Transverse colon (tissue), 4 donors: ENCODE results near the gene PRELID3B. TPM values are rescaled to one million over a fixed set of nuclear protein-coding genes. Genes with fewer than 3 reads are reported as not detected.

ENCODE experiments used
- DNase-seq: peaks from one replicate; pipeline ENCODE4 v3.0.0-alpha.2; 2019
- H3K27ac ChIP-seq, 4 donors: fragments of 200-600 bp; sonication (generic); 2 replicates each; pipeline ENCODE4 v1.5.1; 2016 to 2018; ENCODE audit warnings: inconsistent platforms in 4 of 4
- H3K27me3 ChIP-seq: fragments of 200-600 bp; sonication (generic); 2 replicates; pipeline ENCODE4 v1.5.1; 2017; ENCODE audit warnings: inconsistent platforms
- H3K36me3 ChIP-seq, 4 donors: fragments of 200-600 bp; sonication (generic); 2 replicates each; pipeline ENCODE4 v1.5.1; 2017 to 2019; ENCODE audit warnings: inconsistent platforms in 4 of 4
- H3K4me1 ChIP-seq, 4 donors: fragments of 200-600 bp; sonication (generic); 2 replicates each; pipeline ENCODE4 v1.5.1; 2017 to 2020; ENCODE audit warnings: inconsistent platforms in 4 of 4
- H3K4me3 ChIP-seq, 4 donors: fragments of 200-600 bp; sonication (generic); 1 replicate in 1 of 4; 2 replicates in 3 of 4; pipeline versions ENCODE4 v1.5.1 to v1.6.1; 2017 to 2019; ENCODE audit warnings: inconsistent platforms in 4 of 4
- H3K9me3 ChIP-seq, 2 donors: fragments of 200-600 bp; sonication (generic); 2 replicates each; pipeline ENCODE4 v1.5.1; 2017 to 2019; ENCODE audit warnings: inconsistent platforms in 2 of 2
- EP300 ChIP-seq: sonication (generic); formaldehyde crosslinking; IDR thresholded peaks from one replicate; pipeline ENCODE4 v1.6.1; 2017; ENCODE audit warnings: antibody characterized with exemption, low read depth
- POLR2A ChIP-seq: fragments of 450-650 bp; IDR thresholded peaks from one replicate; pipeline ENCODE4 v1.6.1; 2016; ENCODE audit warnings: antibody characterized with exemption, mild to moderate bottlenecking, moderate library complexity
- POLR2AphosphoS5 ChIP-seq, 3 donors: sonication (generic); formaldehyde crosslinking; IDR thresholded peaks; one replicate each; pipeline ENCODE4 v1.6.1; 2016; ENCODE audit warnings: antibody characterized with exemption in 3 of 3
- WGBS, 2 donors: methylation state at CpG; one replicate each; pipeline ENCODE4 v1.1.5; 2018; ENCODE audit warnings: low coverage in 1 of 2; 5-methylcytosine and 5-hydroxymethylcytosine counted together
- in situ Hi-C, 4 donors: fragments of 200-750 bp; cut with MboI; loops; one replicate each; pipeline versions ENCODE4 v1.15.0 to v1.15.1; 2017; ENCODE audit warnings: low sequenced_read_pairs in 3 of 4, low pct_ligation_motif_present in 1 of 4, low pct_unique_long_range_greater_than_20kb in 1 of 4
- intact Hi-C: fragments of 100-400 bp; cut with DNase I; formaldehyde crosslinking; loops from one replicate; pipeline ENCODE4 v1.15.1; 2023; ENCODE audit warnings: low total_unique reads
- total RNA-seq, 4 donors: library from RNA; depleted of rRNA; stranded (reverse); fragments of >200 nt; gene quantifications; one replicate each; pipeline ENCODE4 v1.1.0, GENCODE V29; 2016
- TF ChIP-seq, protein P1 (sequence below), 5 experiments: fragments of 200-600 bp in 3 of 5; fragments of 450-650 bp in 2 of 5; sonication (generic) in 3 of 5; IDR thresholded peaks; 1 replicate in 2 of 5; 2 replicates in 3 of 5; pipeline ENCODE4 v1.5.1; 2016 to 2017; ENCODE audit warnings: antibody characterized with exemption in 5 of 5, inconsistent platforms in 3 of 5, mild to moderate bottlenecking in 2 of 5, moderate library complexity in 1 of 5

PRELID3B gene
- total RNA-seq, 4 donors from 2014 or later: 25.3 to 119 (median 67.8) TPM

DNA sequence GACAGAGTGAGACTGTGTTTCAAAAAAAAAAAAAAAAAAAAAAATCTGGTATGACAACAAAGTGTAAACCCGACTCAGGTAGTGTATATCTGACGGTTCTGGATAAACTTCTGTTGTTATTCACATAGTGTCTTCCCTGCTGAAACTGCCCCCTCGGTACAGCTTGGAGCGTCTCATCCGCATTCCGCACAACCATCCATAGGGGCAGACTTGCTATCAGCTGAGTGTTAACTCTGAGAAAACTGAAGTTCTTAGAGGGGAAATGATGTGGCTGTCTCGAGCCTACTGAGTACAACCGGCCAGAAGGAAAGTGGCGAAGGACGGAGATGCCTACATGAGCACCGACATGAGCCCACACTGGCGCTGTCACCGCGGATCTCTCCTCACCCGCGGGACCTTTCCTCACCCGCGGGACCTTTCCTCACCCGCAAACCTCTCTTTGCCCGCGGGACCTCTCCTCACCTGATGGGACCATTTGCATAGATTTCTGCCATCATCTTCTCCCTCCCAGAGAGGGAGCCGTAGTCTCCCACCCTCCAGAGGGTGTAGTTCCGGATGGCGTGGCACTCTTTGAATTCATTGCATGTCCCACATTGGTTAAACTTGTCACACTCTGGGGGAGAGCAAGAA lies 45.3 kb downstream of the PRELID3B start:
- no peak for DNase-seq
- intact Hi-C loops: no loop called here
- H3K4me1 ChIP-seq: no peaks in the 10 kb centered on the region
- H3K27me3 ChIP-seq: no peaks in the 10 kb centered on the region
- H3K4me3 ChIP-seq: no peak overlapping the region
- H3K36me3 ChIP-seq: peaks cover 0 to 49% (median 22%) of the 10 kb centered on the region in 4 donors
- in situ Hi-C loops: no loop called here
- H3K27ac ChIP-seq: no peak overlapping the region
- no peak for TF ChIP-seq POLR2A
- TF ChIP-seq, protein P1, sequence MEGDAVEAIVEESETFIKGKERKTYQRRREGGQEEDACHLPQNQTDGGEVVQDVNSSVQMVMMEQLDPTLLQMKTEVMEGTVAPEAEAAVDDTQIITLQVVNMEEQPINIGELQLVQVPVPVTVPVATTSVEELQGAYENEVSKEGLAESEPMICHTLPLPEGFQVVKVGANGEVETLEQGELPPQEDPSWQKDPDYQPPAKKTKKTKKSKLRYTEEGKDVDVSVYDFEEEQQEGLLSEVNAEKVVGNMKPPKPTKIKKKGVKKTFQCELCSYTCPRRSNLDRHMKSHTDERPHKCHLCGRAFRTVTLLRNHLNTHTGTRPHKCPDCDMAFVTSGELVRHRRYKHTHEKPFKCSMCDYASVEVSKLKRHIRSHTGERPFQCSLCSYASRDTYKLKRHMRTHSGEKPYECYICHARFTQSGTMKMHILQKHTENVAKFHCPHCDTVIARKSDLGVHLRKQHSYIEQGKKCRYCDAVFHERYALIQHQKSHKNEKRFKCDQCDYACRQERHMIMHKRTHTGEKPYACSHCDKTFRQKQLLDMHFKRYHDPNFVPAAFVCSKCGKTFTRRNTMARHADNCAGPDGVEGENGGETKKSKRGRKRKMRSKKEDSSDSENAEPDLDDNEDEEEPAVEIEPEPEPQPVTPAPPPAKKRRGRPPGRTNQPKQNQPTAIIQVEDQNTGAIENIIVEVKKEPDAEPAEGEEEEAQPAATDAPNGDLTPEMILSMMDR (IDR thresholded peaks at IDR 0.05): no peak
- no peak for TF ChIP-seq EP300
- no peak for TF ChIP-seq POLR2AphosphoS5 (IDR thresholded peaks at IDR 0.05)
- WGBS, 2 donors: 73 to 95% methylated on average over 2 to 24 of the region's 24 CpGs
- no peaks in the 10 kb centered on the region for H3K9me3 ChIP-seq

DNA sequence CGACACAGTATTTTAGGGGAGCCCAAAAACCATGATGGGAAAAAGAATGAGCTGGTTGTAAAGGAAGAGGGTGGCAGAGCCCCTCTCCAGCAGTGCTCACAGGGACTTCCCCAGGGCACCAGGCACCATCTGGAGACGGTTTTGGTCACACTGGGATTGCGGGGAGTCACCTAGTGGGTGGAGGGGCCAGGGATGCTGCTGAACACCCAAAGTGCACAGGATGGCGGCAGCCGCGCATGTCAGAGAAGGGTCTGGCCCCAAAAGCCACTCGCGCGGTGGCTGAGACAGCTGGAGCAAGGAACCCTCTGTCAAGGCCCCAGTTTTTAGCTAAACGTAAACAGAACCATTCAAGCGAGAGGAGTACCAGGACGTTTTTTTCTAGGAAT lies 46.4 kb downstream of the PRELID3B start:
- in situ Hi-C loops (no loop called here), intact Hi-C loops (no loop called here)
- Histone ChIP-seq H3K36me3 (peaks cover 0 to 49% (median 24%) of the 10 kb centered on the region in 4 donors), H3K9me3 (no peaks in the 10 kb centered on the region), H3K4me1 (no peaks in the 10 kb centered on the region), H3K27me3 (no peaks in the 10 kb centered on the region), H3K27ac (no peak overlapping the region), H3K4me3 (no peak overlapping the region)
- no peak for TF ChIP-seq POLR2AphosphoS5 (IDR thresholded peaks at IDR 0.05)
- TF ChIP-seq, protein P1 (IDR thresholded peaks at IDR 0.05): no peak
- no peak for TF ChIP-seq POLR2A
- no peak for TF ChIP-seq EP300
- no peak for DNase-seq
- 88 to 93% methylated on average over 7 to 12 of the region's 12 CpGs for WGBS, 2 donors

DNA sequence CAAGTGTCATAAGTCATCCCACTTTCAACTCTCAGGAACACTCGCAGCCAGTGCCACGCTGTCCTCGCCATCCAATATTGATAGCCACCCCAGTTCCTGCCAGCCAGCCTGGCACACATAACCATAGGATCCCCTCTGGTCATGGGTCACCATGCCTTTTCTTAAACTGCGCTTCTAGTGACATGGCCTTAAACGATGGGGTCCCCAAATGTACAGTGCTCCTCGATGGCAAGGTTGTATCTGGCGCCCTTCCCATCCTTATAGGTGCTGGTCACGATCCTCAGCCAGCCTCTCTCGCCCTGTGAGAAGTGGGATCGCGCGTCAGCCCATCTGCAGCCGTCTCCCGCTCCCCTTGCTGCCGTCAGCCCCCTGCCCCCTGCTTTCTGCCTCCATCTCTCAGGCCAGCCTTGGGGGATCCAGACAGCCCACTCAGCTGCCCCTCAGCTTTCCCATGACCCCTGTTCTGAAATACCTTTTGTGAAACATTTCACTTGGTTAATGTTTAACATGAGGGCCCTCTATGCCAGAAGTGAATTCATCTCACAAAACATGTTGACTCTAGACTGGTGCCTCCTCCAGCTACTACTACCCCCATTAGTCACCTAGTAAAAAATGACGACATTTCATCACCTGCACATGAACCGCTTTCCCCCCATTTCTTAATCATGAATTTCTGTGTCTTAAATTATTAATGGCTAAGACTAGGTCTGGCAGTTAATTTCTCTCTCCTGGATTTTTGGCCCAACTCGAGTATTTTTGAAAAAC lies 46.9 kb downstream of the PRELID3B start:
- DNase-seq: no peak

More for the DNA sequence above, 46.9 kb downstream of the PRELID3B start:
- TF ChIP-seq POLR2AphosphoS5 (IDR thresholded peaks at IDR 0.05) (no peak), EP300 (no peak), POLR2A (no peak)
- TF ChIP-seq, protein P1 (IDR thresholded peaks at IDR 0.05): no peak
- Histone ChIP-seq H3K9me3 (no peaks in the 10 kb centered on the region), H3K27ac (no peak overlapping the region), H3K36me3 (peaks cover 0 to 55% (median 27%) of the 10 kb centered on the region in 4 donors), H3K4me3 (no peak overlapping the region), H3K4me1 (no peaks in the 10 kb centered on the region), H3K27me3 (no peaks in the 10 kb centered on the region)
- WGBS, 2 donors: 72 to 81% methylated on average over 3 to 18 of the region's 18 CpGs
- in situ Hi-C loops: no loop called here
- intact Hi-C loops: no loop called here
